Stimulated activated CD4-positive, alpha-beta T cell treated with anti-CD3 and anti-CD28 coated beads, Interleukin-12 subunit alpha, Interleukin-12 subunit beta, amount 100 ng/mL, for 4 hours (primary cell): ENCODE results near the gene CHPF2.

Experiments
- DNase-seq: peaks from one replicate; pipeline ENCODE4 v3.0.0-alpha.2; 2020

The CHPF2 gene

DNA sequence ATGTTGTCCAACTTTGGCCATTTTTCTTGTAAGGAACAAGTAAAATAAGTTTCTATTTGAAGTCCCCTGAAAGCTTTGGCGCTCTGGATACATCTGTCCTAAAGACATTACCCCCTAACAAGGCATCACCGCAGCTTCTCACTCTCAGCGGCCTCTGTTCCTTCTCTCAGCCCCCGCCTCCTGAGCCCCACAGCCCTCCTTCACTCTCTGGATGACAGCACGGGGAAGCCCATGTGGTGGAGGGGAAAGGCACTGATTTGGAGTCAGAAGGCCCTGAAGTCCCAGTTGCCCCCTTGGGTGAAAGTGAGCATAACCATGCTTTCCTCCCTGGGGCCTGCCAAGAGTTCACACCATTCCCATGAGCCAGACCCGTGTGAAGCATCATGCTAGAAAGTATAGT is 26.6 kb upstream of the CHPF2 start:
- DNase-seq: no peak

DNA sequence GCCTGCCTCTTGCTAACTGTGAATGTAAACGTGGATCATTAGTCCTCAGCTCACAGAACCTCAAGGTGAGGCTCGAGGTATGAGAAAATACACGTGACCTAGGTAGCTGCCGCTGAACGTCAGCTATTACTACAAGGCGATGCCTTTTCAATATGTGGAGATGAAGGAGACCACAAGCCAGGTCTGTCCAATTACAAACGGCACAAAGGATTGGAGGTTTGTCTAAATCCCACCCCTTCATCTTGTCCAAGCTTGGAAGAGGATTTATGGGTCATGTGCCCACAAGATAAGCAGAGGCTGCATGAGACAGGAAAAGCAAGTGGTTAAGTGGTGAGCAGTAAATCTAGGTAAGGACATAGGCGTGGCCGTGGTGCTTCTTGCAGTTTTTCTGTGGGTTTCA is 25.4 kb upstream of the CHPF2 start:
- DNase-seq: no peak

GRCh38 chr7:151207315-151207714 is 25.0 kb upstream of the CHPF2 start:
- no peak for DNase-seq

DNA sequence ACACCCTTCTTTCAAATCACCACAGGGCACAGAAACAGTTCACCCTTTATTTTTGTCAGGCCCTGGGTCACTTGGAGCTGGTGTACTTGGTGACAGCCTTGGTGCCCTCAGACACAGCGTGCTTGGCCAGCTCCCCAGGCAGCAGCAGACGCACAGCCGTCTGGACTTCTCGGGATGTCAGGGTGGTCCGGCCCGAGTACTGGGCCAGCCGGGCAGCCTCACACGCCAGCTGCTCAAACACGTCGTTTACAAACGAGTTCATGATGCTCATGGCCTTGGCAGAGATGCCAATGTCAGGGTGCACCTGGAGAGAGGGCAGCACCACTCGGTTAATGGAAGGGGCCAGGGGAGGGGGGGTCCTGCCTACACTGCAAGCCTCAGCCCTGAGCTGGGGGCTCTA is 24.5 kb upstream of the CHPF2 start:
- no peak for DNase-seq

DNA sequence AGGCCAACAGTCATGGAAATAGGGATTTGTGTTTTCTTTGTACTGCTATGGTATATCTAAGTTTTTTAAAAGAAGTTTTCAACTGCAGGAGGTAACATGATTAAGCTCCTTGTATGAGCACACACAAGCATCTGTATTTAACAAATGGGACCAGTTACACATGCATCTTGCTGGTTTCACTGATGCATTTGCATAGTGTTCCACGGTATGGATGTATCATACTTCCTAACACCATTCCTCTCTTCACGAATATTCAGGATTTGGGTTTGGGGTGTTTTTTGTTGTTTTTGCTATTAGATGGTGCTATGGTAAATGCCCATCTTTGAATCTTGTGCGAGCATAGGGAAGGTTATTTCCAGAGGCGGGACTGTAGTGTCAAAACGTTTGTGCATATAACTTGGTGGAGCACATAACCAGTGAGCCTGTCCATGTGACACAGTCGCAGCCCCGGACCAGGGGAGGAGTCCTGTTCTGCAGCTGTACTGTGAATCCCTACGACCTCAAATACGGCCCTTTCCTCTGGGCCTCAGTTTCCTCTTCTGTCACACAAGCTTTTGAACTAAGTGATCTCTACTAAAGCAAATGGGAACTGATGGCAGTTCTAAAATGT is 23.9 kb upstream of the CHPF2 start:
- no peak for DNase-seq

GRCh38 chr7:151209588-151209987 is 22.7 kb upstream of the CHPF2 start:
- DNase-seq: no peak

- no peak for DNase-seq
These were observed 22.0 kb upstream of the CHPF2 start, which contains the start of gene H2BK1 for GRCh38 chr7:151210087-151210854. H2BK1 (minus strand) TSS chr7:151210488; CDS start chr7:151210318, 170 bp downstream.

DNA sequence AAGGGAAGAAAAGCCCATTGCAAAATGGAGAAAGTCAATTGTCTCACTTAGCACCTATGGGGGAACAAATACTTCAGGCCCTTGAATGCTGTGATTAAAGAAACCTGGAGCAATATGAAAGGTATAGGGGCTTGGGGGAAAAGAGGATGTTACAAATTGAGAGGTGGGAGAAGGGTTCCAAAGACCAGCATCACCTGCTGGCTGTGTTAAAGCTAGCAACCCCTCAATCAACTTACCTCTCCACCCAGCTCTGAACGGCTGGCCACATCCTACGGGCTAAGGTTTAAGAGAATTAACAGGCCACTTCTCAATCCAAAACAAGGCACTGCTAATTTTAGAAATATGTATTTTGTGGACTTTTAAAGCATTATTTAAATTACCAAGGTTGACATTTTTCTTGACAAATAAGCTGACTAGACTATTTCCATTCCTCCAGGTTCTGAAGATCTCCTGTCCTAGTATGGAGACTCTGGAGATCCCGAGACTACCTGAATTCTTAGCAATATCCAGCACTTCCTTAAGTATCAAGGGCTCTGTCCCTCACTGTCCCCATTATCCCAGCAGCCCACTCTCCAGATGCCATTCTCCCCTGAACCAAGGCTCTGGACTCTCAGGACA is 21.0 kb upstream of the CHPF2 start:
- no peak for DNase-seq

- no peak for DNase-seq
These were observed 19.7 kb upstream of the CHPF2 start for GRCh38 chr7:151212626-151213025.

GRCh38 chr7:151213826-151214225 is 18.5 kb upstream of the CHPF2 start:
- DNase-seq: no peak

- DNase-seq: no peak
These were observed 16.9 kb upstream of the CHPF2 start for GRCh38 chr7:151215396-151215795.

GRCh38 chr7:151218170-151218569 is 14.1 kb upstream of the CHPF2 start:
- no peak for DNase-seq

DNA sequence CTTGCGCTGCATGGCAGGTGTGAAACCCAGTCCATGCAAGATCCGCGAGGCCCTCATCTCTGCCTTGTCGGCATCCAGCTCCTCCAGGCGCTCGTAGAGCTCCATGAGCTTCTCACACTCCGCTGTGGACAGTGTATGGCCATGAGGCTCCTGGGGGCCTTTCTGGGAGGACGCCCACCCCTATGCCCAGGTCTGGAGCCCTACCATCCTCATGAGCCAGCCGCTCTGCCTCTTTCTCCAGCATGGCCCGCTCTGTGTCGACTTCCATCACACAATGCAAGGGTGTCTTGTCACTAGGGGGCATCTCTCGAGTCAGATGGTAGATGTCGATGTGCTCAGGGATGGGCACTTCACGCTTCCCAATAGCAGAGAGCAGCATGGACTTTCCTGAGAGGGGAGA is 8.6 kb upstream of the CHPF2 start:
- no peak for DNase-seq

GRCh38 chr7:151225948-151226510 is 6.3 kb upstream of the CHPF2 start:
- DNase-seq: no peak

GRCh38 chr7:151226560-151226874 is 5.8 kb upstream of the CHPF2 start:
- no peak for DNase-seq

DNA sequence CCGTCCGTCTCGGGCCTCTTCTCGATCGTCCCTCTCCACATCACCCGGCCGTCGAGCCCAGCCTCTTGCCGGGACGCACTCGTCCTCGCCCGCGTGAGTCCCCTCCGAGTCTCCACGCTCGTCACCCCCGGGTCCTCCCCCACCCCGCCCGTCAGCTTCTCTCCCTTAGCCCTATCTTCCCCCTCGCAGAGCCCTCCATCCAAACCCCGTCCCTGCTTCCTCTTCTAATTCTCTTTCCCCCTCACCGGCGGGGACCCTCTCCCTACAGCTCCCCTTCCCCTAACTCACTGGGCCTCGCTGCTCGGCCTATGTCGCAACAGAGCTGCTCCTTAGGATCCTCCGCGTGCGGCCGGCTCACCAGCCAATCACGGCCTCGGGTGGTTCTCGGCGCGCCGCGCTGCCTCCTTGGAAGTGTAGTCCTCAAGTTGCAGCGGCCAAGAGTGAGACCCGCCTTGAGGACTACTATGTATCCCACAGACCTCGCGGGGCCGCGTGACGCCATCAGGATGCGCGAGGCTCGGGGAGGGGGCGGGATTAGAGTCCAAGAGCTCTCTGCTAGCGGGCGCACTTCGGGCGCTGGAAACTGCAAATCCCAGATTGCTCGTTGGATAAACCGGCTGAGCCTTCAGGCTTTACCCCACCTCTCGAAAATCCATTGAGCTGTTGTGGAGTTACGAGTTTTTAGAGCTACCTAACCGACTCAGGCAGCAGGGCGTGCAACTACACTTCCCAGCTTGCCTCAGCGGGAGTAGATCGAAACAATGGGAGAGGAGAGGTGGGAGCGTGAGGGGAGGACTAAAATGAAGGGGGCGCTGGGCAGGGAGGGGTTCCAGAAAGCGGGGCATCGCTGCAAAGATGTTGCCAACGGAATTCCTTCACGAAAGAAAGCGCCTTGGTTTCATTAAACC is 5.2 kb upstream of the CHPF2 start, which contains the start of gene ABCF2:
Gene ABCF2, minus strand, starts transcription at position 331 of the 908 bp plus-strand sequence. CDS start 747 bp downstream, outside the sequence.
- peak; percentile 97 for DNase-seq

DNA sequence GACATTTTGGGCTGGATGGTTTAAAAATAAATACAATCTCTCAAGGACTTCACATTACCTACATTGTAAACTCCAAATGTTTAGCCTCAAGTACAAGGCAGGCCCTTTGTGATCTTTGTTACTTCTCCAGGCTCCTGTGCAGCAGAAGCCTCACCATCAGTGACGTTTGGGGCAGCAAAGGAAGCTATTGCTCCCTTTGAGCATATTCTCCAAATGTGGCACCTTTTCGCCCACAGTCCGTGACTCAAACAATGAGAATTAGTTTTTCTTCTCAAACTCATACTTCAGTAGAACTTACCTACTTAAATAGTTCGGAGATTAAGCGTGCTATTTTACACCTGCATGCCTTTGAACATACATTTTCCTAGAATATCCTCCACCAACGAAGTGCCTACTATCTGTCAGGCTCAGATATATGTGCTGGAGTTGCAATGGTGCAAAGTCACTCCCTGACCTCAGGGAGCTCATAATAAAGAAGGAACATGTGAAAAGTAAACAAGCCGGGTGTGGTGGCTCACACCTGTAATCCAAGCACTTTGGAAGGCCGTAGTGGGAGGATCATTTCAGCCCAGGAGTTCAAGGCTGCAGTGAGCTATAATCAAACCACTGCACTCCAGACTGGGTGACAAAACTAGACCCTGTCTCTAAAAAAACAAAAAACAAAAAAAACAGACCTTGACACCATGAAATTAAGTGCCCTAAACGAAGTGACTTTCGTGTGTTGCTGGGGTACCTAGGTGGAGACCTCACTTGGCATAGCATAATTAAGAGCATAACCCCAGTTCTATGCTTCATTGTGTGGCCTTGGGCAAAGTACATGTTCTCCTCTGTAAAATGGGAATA is 4.0 kb upstream of the CHPF2 start:
- DNase-seq: no peak

GRCh38 chr7:151229249-151229648 is 3.0 kb upstream of the CHPF2 start:
- no peak for DNase-seq

GRCh38 chr7:151231080-151231479 is 1.2 kb upstream of the CHPF2 start:
- no peak for DNase-seq

DNA sequence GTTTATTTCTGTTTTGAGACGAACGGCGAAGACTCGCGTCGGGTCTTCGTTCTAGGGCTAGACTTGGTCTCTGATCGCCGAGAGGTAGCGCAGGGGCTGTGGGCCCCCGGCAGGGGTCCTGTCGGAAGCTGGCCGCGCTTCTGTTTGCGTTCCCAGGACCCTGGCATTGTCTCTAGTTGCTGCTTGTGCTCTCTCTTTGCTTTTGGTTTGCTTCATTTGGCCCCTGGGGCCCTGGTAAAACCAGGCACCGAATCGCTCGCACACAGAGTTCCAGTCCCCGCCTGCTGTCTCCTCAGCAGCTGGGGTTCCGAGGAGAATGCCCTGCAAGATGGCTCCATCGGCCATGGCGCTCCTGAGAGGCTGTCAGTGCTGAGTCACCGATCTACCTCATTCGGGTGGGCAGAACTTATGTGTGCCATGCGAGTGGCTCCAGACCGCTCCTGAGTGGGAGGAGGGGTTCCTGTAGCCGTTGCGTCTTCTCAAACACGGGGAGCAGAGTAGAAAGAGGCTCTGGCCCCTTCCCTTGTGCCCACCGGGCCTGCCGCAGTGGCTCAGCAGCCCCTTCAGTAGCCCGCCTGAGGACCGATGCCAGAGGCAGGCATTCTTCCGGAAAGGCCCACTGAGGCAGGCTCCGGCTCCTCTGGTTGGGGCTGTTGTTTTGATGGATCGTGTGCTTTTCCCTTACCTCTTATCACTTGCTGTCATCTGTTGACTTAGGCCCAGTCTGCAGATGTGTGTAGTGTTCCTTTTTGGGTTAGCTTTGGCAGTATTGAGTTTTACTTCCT is 826 bp downstream of the CHPF2 start:
- DNase-seq: peak; percentile 73

- no peak for DNase-seq
These were observed 1.5 kb downstream of the CHPF2 start for GRCh38 chr7:151233804-151234203.
